HG02763 (cell line): Measurements from ENCODE around the gene SRRM5.
"Not testable (repeated sequence)": the region's sequence is repeated elsewhere in the genome, so short reads cannot be mapped to it uniquely, and the experiment has no call there.

ENCODE experiments used
- ATAC-seq: cut with Tn5 transposase; IDR thresholded peaks from one replicate; pipeline ENCODE4 v1.9.1; 2021; ENCODE audit warnings: mild to moderate bottlenecking, moderate library complexity; ENCODE audit not compliant: unreplicated experiment

Gene SRRM5

GRCh38 chr19:43611788-43612187 is at the start of gene SRRM5:
TSS of gene SRRM5 (plus strand) at chr19:43612088. CDS start at chr19:43612122, 34 bp downstream.
- ATAC-seq, result no peak

GRCh38 chr19:43562226-43562697 is 49.6 kb upstream of the SRRM5 start:
- ATAC-seq, result no peak

GRCh38 chr19:43562698-43563241 is 49.1 kb upstream of the SRRM5 start:
- peak; percentile 67 for ATAC-seq

GRCh38 chr19:43563816-43564457 is 48.0 kb upstream of the SRRM5 start:
- ATAC-seq, result no peak

- ATAC-seq, result no peak
Measured at GRCh38 chr19:43564800-43565199, 47.1 kb upstream of the SRRM5 start.

GRCh38 chr19:43569657-43570056 is 42.2 kb upstream of the SRRM5 start:
- no peak for ATAC-seq

- ATAC-seq, result no peak
Measured at GRCh38 chr19:43570174-43570791, 41.6 kb upstream of the SRRM5 start.

GRCh38 chr19:43572171-43572588 is 39.7 kb upstream of the SRRM5 start:
- no peak for ATAC-seq

GRCh38 chr19:43574424-43575155 is 37.3 kb upstream of the SRRM5 start:
- no peak for ATAC-seq

GRCh38 chr19:43575156-43575950 is 36.5 kb upstream of the SRRM5 start, which contains the start of the genes PINLYP and XRCC1:
TSS of gene PINLYP (plus strand) at chr19:43575801. CDS start at chr19:43577192, 1,391 bp downstream.
TSS of gene XRCC1 (minus strand) at chr19:43575527. CDS start at chr19:43575458, 69 bp downstream.
- ATAC-seq, result peak; percentile 95

- ATAC-seq, result no peak
Measured at GRCh38 chr19:43575955-43576878, 35.7 kb upstream of the SRRM5 start.

GRCh38 chr19:43578787-43579186 is 33.1 kb upstream of the SRRM5 start:
- ATAC-seq, result no peak

GRCh38 chr19:43581467-43581866 is 30.4 kb upstream of the SRRM5 start:
- ATAC-seq, result no peak

- no peak for ATAC-seq
Measured at GRCh38 chr19:43582495-43582894, 29.4 kb upstream of the SRRM5 start.

GRCh38 chr19:43584484-43584883 is 27.4 kb upstream of the SRRM5 start:
- ATAC-seq, result no peak

GRCh38 chr19:43586346-43586745 is 25.5 kb upstream of the SRRM5 start:
- ATAC-seq, result no peak

- ATAC-seq, result not testable (repeated sequence)
Measured at GRCh38 chr19:43587029-43587428, 24.9 kb upstream of the SRRM5 start.

GRCh38 chr19:43589277-43589676 is 22.6 kb upstream of the SRRM5 start:
- ATAC-seq, result no peak

GRCh38 chr19:43589678-43590077 is 22.2 kb upstream of the SRRM5 start:
- no peak for ATAC-seq
